ENCODE results near the gene MINDY4.
A peak's percentile ranks its signal among the peaks of the same experiment; 100 is the strongest.

Gene MINDY4

GRCh38 chr7:30910411-30911073 lies 139.3 kb downstream of the MINDY4 start:
- TF ChIP-seq CTCF (IDR thresholded peaks at IDR 0.05; ENCODE audit: low read depth, low read length), result no peak
- H3K4me3 ChIP-seq (replicated peaks in 1 of 2; ENCODE audit: low read depth in 2 of 2, low read length in 2 of 2), result no peak overlapping the region
- no peak for DNase-seq (ENCODE audit: low read depth in 2 of 2)

GRCh38 chr7:30911133-30911532 lies 139.9 kb downstream of the MINDY4 start:
- DNase-seq (ENCODE audit: low read depth in 2 of 2), result no peak
- TF ChIP-seq CTCF (IDR thresholded peaks at IDR 0.05; ENCODE audit: low read depth, low read length), result no peak
- no peak overlapping the region for H3K4me3 ChIP-seq (replicated peaks in 1 of 2; ENCODE audit: low read depth in 2 of 2, low read length in 2 of 2)

- H3K4me3 ChIP-seq (replicated peaks in 1 of 2; ENCODE audit: low read depth in 2 of 2, low read length in 2 of 2), result peak within 1 kb of the TSS in 1 of 2 donors; percentile 31
- peak in 1 of 2 donors; percentile 87 for DNase-seq (ENCODE audit: low read depth in 2 of 2)
- no peak for TF ChIP-seq CTCF (IDR thresholded peaks at IDR 0.05; ENCODE audit: low read depth, low read length)
Observed at GRCh38 chr7:30911561-30911969, 140.3 kb downstream of the MINDY4 start, which contains the start of gene AQP1. TSS of gene AQP1 (plus strand) at chr7:30911853. CDS start at chr7:30911910, 57 bp downstream.

- H3K4me3 ChIP-seq (replicated peaks in 1 of 2; ENCODE audit: low read depth in 2 of 2, low read length in 2 of 2), result peak overlapping the region in 1 of 2 donors; percentile 31
- no peak for TF ChIP-seq CTCF (IDR thresholded peaks at IDR 0.05; ENCODE audit: low read depth, low read length)
Observed at GRCh38 chr7:30912021-30912730, 141.0 kb downstream of the MINDY4 start.

GRCh38 chr7:30912731-30912985 lies 141.4 kb downstream of the MINDY4 start:
- peak overlapping the region in 1 of 2 donors; percentile 31 for H3K4me3 ChIP-seq (replicated peaks in 1 of 2; ENCODE audit: low read depth in 2 of 2, low read length in 2 of 2)
- no peak for TF ChIP-seq CTCF (IDR thresholded peaks at IDR 0.05; ENCODE audit: low read depth, low read length)
- no peak for DNase-seq (ENCODE audit: low read depth in 2 of 2)

More at GRCh38 chr7:30912021-30912730, 141.0 kb downstream of the MINDY4 start:
- DNase-seq (ENCODE audit: low read depth in 2 of 2), result no peak

- no peak for TF ChIP-seq CTCF (IDR thresholded peaks at IDR 0.05; ENCODE audit: low read depth, low read length)
- peak overlapping the region in 1 of 2 donors; percentile 31 for H3K4me3 ChIP-seq (replicated peaks in 1 of 2; ENCODE audit: low read depth in 2 of 2, low read length in 2 of 2)
- no peak for DNase-seq (ENCODE audit: low read depth in 2 of 2)
Observed at GRCh38 chr7:30912986-30913811, 142.0 kb downstream of the MINDY4 start.

Measured in cardiac fibroblast (primary cell).